Colonic mucosa (tissue), 4 donors: ENCODE measurements around the gene RHOU. TPM values are rescaled to one million over a fixed set of nuclear protein-coding genes. Genes with fewer than 3 reads are reported as not detected.

Experiments used
- DNase-seq: peaks from one replicate; pipeline ENCODE4 v3.0.0-alpha.2; 2020
- H3K27ac ChIP-seq: fragments of 200-600 bp; one replicate; pipeline ENCODE4 v1.8.0; 2021
- H3K27me3 ChIP-seq: fragments of 200-600 bp; one replicate; pipeline ENCODE4 v1.8.0; 2021
- H3K36me3 ChIP-seq: fragments of 200-600 bp; one replicate; pipeline ENCODE4 v1.8.0; 2021
- H3K4me1 ChIP-seq: fragments of 200-600 bp; one replicate; pipeline ENCODE4 v1.8.0; 2021; ENCODE audit warnings: mild to moderate bottlenecking
- H3K4me3 ChIP-seq: fragments of 200-600 bp; one replicate; pipeline ENCODE4 v1.8.0; 2021
- H3K9ac ChIP-seq, 2 donors: one replicate each; pipeline ENCODE4 v1.7.0; 2013; ENCODE audit warnings: control low read depth in 2 of 2, low read depth in 2 of 2, low read length in 2 of 2
- H3K9me3 ChIP-seq: fragments of 200-600 bp; one replicate; pipeline ENCODE4 v1.8.0; 2021
- intact Hi-C: fragments of 100-400 bp; cut with DNase I; formaldehyde crosslinking; loops from one replicate; pipeline ENCODE4 v1.14.1; 2022
- total RNA-seq, 2 donors: library from RNA; stranded (reverse); fragmentation: NEBNext Ultra II Directional in 1 of 2; extraction: Animal tissue kit (Norgen Biotek cat#: 25700) in 1 of 2; gene quantifications; one replicate each; pipeline ENCODE4 v1.2.1, GENCODE V29; 2021
- TF ChIP-seq, protein P1 (sequence below): fragments of 200-600 bp; IDR thresholded peaks from one replicate; pipeline ENCODE4 v1.8.0; 2022; ENCODE audit warnings: antibody characterized with exemption, mild to moderate bottlenecking
- donor health status: healthy.
- donor health status: DM: no; HTN: no; CAD: no.
- donor health status: DM: no; HTN: no; CAD: no.

Gene RHOU
- total RNA-seq, 2 donors from 2014 or later, result 13.3 to 24.3 TPM

DNA sequence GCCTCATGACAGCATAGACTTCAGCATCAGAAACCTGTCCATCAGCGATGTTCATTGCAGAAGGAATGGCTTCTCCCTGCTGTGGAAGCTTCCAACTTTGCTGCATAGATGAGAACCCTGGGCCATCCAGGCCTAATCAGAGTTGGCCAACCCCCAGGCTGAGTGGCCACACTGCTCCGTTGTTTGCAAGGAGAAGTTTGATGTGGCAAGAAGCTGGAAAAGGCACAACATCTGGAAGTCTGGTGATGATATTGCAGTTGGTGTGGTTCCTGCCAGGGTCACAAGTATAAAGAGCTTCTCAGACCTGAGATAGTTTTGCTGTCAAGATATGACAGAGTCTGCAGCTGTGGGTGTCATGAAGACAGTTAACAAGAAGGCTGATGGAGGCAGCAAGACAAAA lies 41.2 kb downstream of the RHOU start:
- Histone ChIP-seq H3K36me3 (no peaks in the 10 kb centered on the region), H3K9me3 (no peaks in the 10 kb centered on the region), H3K4me3 (no peak overlapping the region), H3K4me1 (no peaks in the 10 kb centered on the region), H3K9ac (no peak overlapping the region), H3K27me3 (no peaks in the 10 kb centered on the region), H3K27ac (no peak overlapping the region)
- TF ChIP-seq, protein P1, sequence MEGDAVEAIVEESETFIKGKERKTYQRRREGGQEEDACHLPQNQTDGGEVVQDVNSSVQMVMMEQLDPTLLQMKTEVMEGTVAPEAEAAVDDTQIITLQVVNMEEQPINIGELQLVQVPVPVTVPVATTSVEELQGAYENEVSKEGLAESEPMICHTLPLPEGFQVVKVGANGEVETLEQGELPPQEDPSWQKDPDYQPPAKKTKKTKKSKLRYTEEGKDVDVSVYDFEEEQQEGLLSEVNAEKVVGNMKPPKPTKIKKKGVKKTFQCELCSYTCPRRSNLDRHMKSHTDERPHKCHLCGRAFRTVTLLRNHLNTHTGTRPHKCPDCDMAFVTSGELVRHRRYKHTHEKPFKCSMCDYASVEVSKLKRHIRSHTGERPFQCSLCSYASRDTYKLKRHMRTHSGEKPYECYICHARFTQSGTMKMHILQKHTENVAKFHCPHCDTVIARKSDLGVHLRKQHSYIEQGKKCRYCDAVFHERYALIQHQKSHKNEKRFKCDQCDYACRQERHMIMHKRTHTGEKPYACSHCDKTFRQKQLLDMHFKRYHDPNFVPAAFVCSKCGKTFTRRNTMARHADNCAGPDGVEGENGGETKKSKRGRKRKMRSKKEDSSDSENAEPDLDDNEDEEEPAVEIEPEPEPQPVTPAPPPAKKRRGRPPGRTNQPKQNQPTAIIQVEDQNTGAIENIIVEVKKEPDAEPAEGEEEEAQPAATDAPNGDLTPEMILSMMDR, result no peak
- intact Hi-C loops, result no loop called here
- no peak for DNase-seq

DNA sequence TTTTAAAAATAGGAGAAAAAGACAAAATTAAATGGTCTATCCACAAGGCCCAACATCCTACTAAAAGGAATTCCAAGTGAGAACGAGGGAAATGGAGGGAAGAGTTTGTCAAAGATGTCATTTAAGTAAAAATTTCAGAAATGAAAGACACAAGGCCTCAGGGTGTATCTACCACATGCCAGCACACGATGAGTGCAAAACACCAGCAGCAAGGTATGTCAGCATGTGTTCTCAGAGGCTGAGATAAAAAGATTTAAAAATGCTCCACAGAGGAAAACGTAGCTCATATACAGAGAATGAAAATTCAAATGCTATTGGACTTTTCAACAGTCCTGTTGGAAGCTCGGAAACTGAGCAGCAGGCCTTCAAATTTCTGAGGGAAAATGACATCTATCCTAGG lies 42.0 kb downstream of the RHOU start:
- Histone ChIP-seq H3K4me1 (no peaks in the 10 kb centered on the region), H3K27me3 (no peaks in the 10 kb centered on the region), H3K9ac (no peak overlapping the region)

DNA sequence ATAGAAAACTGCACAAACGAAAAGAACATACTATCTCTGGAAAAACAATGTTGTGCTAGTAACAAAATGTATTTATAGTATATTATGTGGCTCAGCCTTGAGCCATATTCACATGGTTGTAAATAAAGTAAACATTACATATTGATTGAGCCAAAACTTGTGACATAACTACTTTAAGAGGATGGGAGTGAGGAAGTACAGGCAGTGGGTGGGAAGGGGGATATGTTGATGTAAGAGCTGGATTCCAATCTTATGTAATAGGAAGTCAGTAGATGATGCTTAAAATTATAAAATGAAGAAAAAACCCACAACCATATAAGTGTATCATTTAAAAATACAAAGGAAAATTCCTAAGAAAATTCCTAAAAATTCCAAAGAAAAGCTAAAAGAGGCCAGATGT lies 42.7 kb downstream of the RHOU start:
- no peak for DNase-seq
- no peaks in the 10 kb centered on the region for H3K36me3 ChIP-seq
- H3K9me3 ChIP-seq, result no peaks in the 10 kb centered on the region
- H3K9ac ChIP-seq, result no peak overlapping the region
- peaks cover under 1% of the 10 kb centered on the region for H3K4me1 ChIP-seq
- H3K27ac ChIP-seq, result no peak overlapping the region
- TF ChIP-seq, protein P1, result no peak
- intact Hi-C loops, result no loop called here
- H3K4me3 ChIP-seq, result no peak overlapping the region
- H3K27me3 ChIP-seq, result no peaks in the 10 kb centered on the region

More for the DNA sequence above, 42.0 kb downstream of the RHOU start:
- TF ChIP-seq, protein P1, result no peak
- Histone ChIP-seq H3K4me3 (no peak overlapping the region), H3K27ac (no peak overlapping the region), H3K36me3 (no peaks in the 10 kb centered on the region), H3K9me3 (no peaks in the 10 kb centered on the region)
- no peak for DNase-seq
- intact Hi-C loops, result no loop called here

- H3K9ac ChIP-seq, result no peak overlapping the region
- no peak for DNase-seq
- TF ChIP-seq, protein P1, result no peak
- H3K9me3 ChIP-seq, result no peaks in the 10 kb centered on the region
- H3K36me3 ChIP-seq, result no peaks in the 10 kb centered on the region
- peaks cover 5% of the 10 kb centered on the region for H3K4me1 ChIP-seq
- intact Hi-C loops, result no loop called here
- no peak overlapping the region for H3K27ac ChIP-seq
- no peaks in the 10 kb centered on the region for H3K27me3 ChIP-seq
- H3K4me3 ChIP-seq, result no peak overlapping the region
Measured at GRCh38 chr1:228778466-228778865, 43.2 kb downstream of the RHOU start.

- intact Hi-C loops, result no loop called here
- H3K27me3 ChIP-seq, result no peaks in the 10 kb centered on the region
- no peak overlapping the region for H3K4me3 ChIP-seq
- H3K9ac ChIP-seq, result no peak overlapping the region
- no peaks in the 10 kb centered on the region for H3K9me3 ChIP-seq
- no peak for DNase-seq
- no peak overlapping the region for H3K27ac ChIP-seq
- H3K4me1 ChIP-seq, result peaks cover 10% of the 10 kb centered on the region
- no peaks in the 10 kb centered on the region for H3K36me3 ChIP-seq
- TF ChIP-seq, protein P1, result no peak
Measured at GRCh38 chr1:228778961-228779360, 43.7 kb downstream of the RHOU start.
